Activated CD4-positive, alpha-beta T cell treated with anti-CD3 and anti-CD28 coated beads, Interleukin-2, amount 50 U/mL, for 1 hour (primary cell): ENCODE data around the gene FANCC.

Experiments used
- DNase-seq: peaks from one replicate; pipeline ENCODE4 v3.0.0-alpha.2; 2020

Gene FANCC

GRCh38 chr9:95080961-95081647, 236.4 kb downstream of the FANCC start:
- DNase-seq = no peak

GRCh38 chr9:95079461-95079860, 238.0 kb downstream of the FANCC start:
- DNase-seq = no peak

GRCh38 chr9:95078939-95079338, 238.6 kb downstream of the FANCC start:
- DNase-seq = no peak

- DNase-seq = no peak
Observed at GRCh38 chr9:95078511-95078910, 239.0 kb downstream of the FANCC start.

- DNase-seq = no peak
Observed at GRCh38 chr9:95077766-95078370, 239.6 kb downstream of the FANCC start.

GRCh38 chr9:95077053-95077765, 240.3 kb downstream of the FANCC start:
- no peak for DNase-seq

GRCh38 chr9:95076696-95077052, 240.8 kb downstream of the FANCC start:
- no peak for DNase-seq

- DNase-seq = no peak
Observed at GRCh38 chr9:95075700-95076099, 241.8 kb downstream of the FANCC start.

GRCh38 chr9:95074632-95075031, 242.9 kb downstream of the FANCC start:
- no peak for DNase-seq

GRCh38 chr9:95073918-95074317, 243.6 kb downstream of the FANCC start:
- DNase-seq = no peak

- no peak for DNase-seq
Observed at GRCh38 chr9:95073042-95073607, 244.4 kb downstream of the FANCC start.

- no peak for DNase-seq
Observed at GRCh38 chr9:95071925-95072324, 245.6 kb downstream of the FANCC start.

- no peak for DNase-seq
Observed at GRCh38 chr9:95071450-95071849, 246.1 kb downstream of the FANCC start.

GRCh38 chr9:95070549-95071021, 246.9 kb downstream of the FANCC start:
- no peak for DNase-seq

GRCh38 chr9:95067897-95068296, 249.6 kb downstream of the FANCC start:
- no peak for DNase-seq

GRCh38 chr9:95067057-95067456, 250.5 kb downstream of the FANCC start:
- DNase-seq = no peak

- no peak for DNase-seq
Observed at GRCh38 chr9:95065224-95065623, 252.3 kb downstream of the FANCC start.

GRCh38 chr9:95063300-95063699, 254.2 kb downstream of the FANCC start:
- DNase-seq = no peak

GRCh38 chr9:95062596-95063065, 254.9 kb downstream of the FANCC start:
- DNase-seq = no peak

- DNase-seq = no peak
Observed at GRCh38 chr9:95061916-95062595, 255.5 kb downstream of the FANCC start.

GRCh38 chr9:95060916-95061315, 256.6 kb downstream of the FANCC start:
- DNase-seq = no peak

- DNase-seq = no peak
Observed at GRCh38 chr9:95060234-95060633, 257.3 kb downstream of the FANCC start.

GRCh38 chr9:95058795-95059386, 258.6 kb downstream of the FANCC start:
- no peak for DNase-seq
